ENCODE data around the gene HABP2. TPM values are rescaled to one million over a fixed set of nuclear protein-coding genes. Genes with fewer than 3 reads are reported as not detected.

HABP2 gene
- total and polyA plus RNA-seq, 2 of the 4 experiments (the other 2 are of a cell fraction): not detected

DNA sequence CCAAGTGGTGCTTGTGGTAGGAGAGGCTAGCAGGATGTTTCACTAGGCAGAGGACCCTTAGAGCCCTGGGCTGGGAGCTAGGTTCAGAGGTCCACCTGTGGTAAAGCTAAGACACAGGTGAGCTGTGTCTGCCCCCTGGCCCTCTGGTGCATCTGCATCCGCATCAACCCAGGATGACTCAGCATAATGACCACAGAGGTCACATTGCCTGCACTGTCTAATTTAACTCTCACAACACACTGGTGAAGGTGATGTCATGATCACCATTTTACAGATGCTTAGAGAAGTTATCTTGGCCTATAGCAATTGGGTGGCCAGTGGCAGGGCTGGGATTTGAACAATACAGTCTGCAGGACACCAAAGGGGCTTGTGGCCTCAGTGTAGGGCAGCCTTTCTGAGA is 33.1 kb downstream of the HABP2 start:
- WGBS, 2 experiments (ENCODE audit: extremely low coverage in 2 of 2, insufficient read length in 1 of 2): no CpG with 5 or more reads among the region's 1 CpG
- no peaks in the 10 kb centered on the region for H3K9me1 ChIP-seq (ENCODE audit: insufficient read depth, low read length)
- TF ChIP-seq NFE2L2 (IDR thresholded peaks at IDR 0.05; ENCODE audit: low read depth, low read length): peak; percentile 87
- TF ChIP-seq CEBPB (IDR thresholded peaks at IDR 0.05; ENCODE audit: low read depth, low read length): no peak
- H3K27me3 ChIP-seq (ENCODE audit: control insufficient read depth, insufficient read depth, low read length): no peaks in the 10 kb centered on the region
- H2BK15ac ChIP-seq (ENCODE audit: low read depth, low read length): no peak overlapping the region
- H3K4me2 ChIP-seq (ENCODE audit: low read depth, low read length): no peak overlapping the region
- H4K20me1 ChIP-seq (ENCODE audit: insufficient read depth, low read length): no peaks in the 10 kb centered on the region
- H3K9me3 ChIP-seq (ENCODE audit: control insufficient read depth, insufficient read depth, low read length): no peaks in the 10 kb centered on the region
- no peaks in the 10 kb centered on the region for H3K36me3 ChIP-seq (ENCODE audit: control insufficient read depth, insufficient read depth, low read length)
- in situ Hi-C loops (cut with MboI; ENCODE audit: low sequenced_read_pairs): no loop called here
- no peak overlapping the region for H4K8ac ChIP-seq (ENCODE audit: low read depth in 2 of 2, low read length in 2 of 2)
- no peak overlapping the region for H2BK20ac ChIP-seq (ENCODE audit: low read depth, low read length)
- DNase-seq (no peak), ATAC-seq (ENCODE audit: low read depth) (no peak)
- H3K14ac ChIP-seq (replicated peaks; ENCODE audit: low read depth, low read length): no peak overlapping the region
- no peak overlapping the region for H2AK5ac ChIP-seq (ENCODE audit: low read depth, low read length)
- no peak overlapping the region for H2BK120ac ChIP-seq (ENCODE audit: low read depth, low read length)
- no peaks in the 10 kb centered on the region for H3K79me1 ChIP-seq (ENCODE audit: low read depth in 1 of 2, low read length in 2 of 2)
- ChIA-PET POLR2A (ENCODE audit: unreplicated experiment) (no interaction called here), CTCF (interaction anchor here (0.6 kb wide), 1 partner anchor 9 kb away, joined by 3 read pairs; no protein-coding TSS in a partner anchor)
- dilution Hi-C loops (cut with HindIII; ENCODE audit: low sequenced_read_pairs, unreplicated experiment): no loop called here
- H3K18ac ChIP-seq (ENCODE audit: low read depth, low read length): no peak overlapping the region
- H4K91ac ChIP-seq (ENCODE audit: insufficient read depth, low read depth, low read length): no peak overlapping the region
- no peak overlapping the region for H3K4ac ChIP-seq (ENCODE audit: low read depth, low read length)
- no peak overlapping the region for H3K9ac ChIP-seq (ENCODE audit: low read depth, low read length)
- no peaks in the 10 kb centered on the region for H3K4me1 ChIP-seq (ENCODE audit: control insufficient read depth, insufficient read depth, low read length)
- H3K23ac ChIP-seq (ENCODE audit: low read depth, low read length): no peak overlapping the region
- H3K4me3 ChIP-seq (ENCODE audit: insufficient read depth, low read depth, low read length): no peak overlapping the region
- no peak overlapping the region for H3K56ac ChIP-seq (ENCODE audit: extremely low read depth, insufficient read depth, low read length)
- BruUV-seq (replicated peaks): no TSS peak
- H2BK5ac ChIP-seq (ENCODE audit: low read depth, low read length, poor library complexity, severe bottlenecking): no peak overlapping the region
- intact Hi-C loops (cut with micrococcal nuclease): no loop called here
- H2AFZ ChIP-seq (replicated peaks; ENCODE audit: low read length, poor library complexity): no peak overlapping the region
- H3K27ac ChIP-seq (ENCODE audit: insufficient read depth, low read length): no peak overlapping the region
- no peak overlapping the region for H2AK9ac ChIP-seq (replicated peaks; ENCODE audit: low read depth, low read length, poor library complexity)
- H4K5ac ChIP-seq (ENCODE audit: low read depth, low read length): no peak overlapping the region

Measured in IMR-90 (cell line).